SU-DHL-6 (cell line): Measurements from ENCODE around the gene PPP2R5C.

Source experiments
- H2AFZ ChIP-seq: fragments of 200-600 bp; sonication (generic); 2 replicates; pipeline ENCODE4 v1.6.1; 2014; ENCODE audit warnings: low read depth, mild to moderate bottlenecking, moderate library complexity, mixed read lengths, antibody characterized with exemption, low read length; ENCODE audit not compliant: severe bottlenecking
- H3F3A ChIP-seq: fragments of 200-600 bp; shearing (Covaris generic); 2 replicates; pipeline ENCODE4 v1.6.0; 2016; ENCODE audit warnings: antibody characterized with exemption, mild to moderate bottlenecking; ENCODE audit not compliant: insufficient read depth
- H3K27ac ChIP-seq: fragments of 200-600 bp; sonication (generic); 2 replicates; pipeline ENCODE4 v1.5.1; 2016; ENCODE audit warnings: low read depth, mild to moderate bottlenecking, low read length, moderate library complexity, mixed read lengths
- H3K27me3 ChIP-seq: fragments of 200-600 bp; sonication (generic), shearing (Covaris generic); 2 replicates; pipeline ENCODE4 v1.6.0; 2014; ENCODE audit warnings: mild to moderate bottlenecking, low read length
- H3K36me3 ChIP-seq: fragments of 200-600 bp; sonication (generic); 2 replicates; pipeline ENCODE4 v1.6.1; 2014; ENCODE audit warnings: mild to moderate bottlenecking, low read length, mixed read lengths
- H3K4me2 ChIP-seq: fragments of 300-600, 200-600 bp; shearing (Covaris generic), sonication (generic); 2 replicates; pipeline ENCODE4 v1.6.0; 2014; ENCODE audit warnings: low read length, low read depth, mild to moderate bottlenecking; ENCODE audit not compliant: poor library complexity, severe bottlenecking
- H3K4me3 ChIP-seq: fragments of 200-600 bp; sonication (generic); 2 replicates; pipeline ENCODE4 v1.5.1; 2014; ENCODE audit warnings: antibody characterized with exemption, low read length, mild to moderate bottlenecking, mixed read lengths; ENCODE audit not compliant: insufficient read depth, poor library complexity, severe bottlenecking
- H3K79me2 ChIP-seq: fragments of 200-600 bp; sonication (generic); 2 replicates; pipeline ENCODE4 v1.6.1; 2014; ENCODE audit warnings: mild to moderate bottlenecking, low read length, moderate library complexity; ENCODE audit not compliant: insufficient read depth
- H3K9ac ChIP-seq: fragments of 200-600 bp; sonication (generic); 2 replicates; pipeline ENCODE4 v1.7.0; 2014; ENCODE audit warnings: mild to moderate bottlenecking, low read length
- H3K9me2 ChIP-seq: fragments of 200-600 bp; sonication (generic); replicated peaks from 2 replicates; pipeline ENCODE4 v1.6.1; 2014; ENCODE audit warnings: low read length; ENCODE audit not compliant: insufficient read depth
- H3K9me3 ChIP-seq: fragments of 200-600 bp; sonication (generic); 2 replicates; pipeline ENCODE4 v1.6.1; 2014; ENCODE audit warnings: low read length, mixed read lengths; ENCODE audit not compliant: insufficient read depth
- H4K20me1 ChIP-seq: fragments of 200-600 bp; sonication (generic); 2 replicates; pipeline ENCODE4 v1.6.1; 2014; ENCODE audit warnings: low read depth, mild to moderate bottlenecking, antibody characterized with exemption, low read length, moderate library complexity, mixed read lengths
- CTCF ChIP-seq: fragments of 200-600 bp; sonication (generic); IDR thresholded peaks from one replicate; pipeline ENCODE4 v1.5.1; 2017; ENCODE audit warnings: antibody characterized with exemption, mild to moderate bottlenecking, low read length, moderate library complexity; ENCODE audit not compliant: insufficient read depth, poor library complexity, severe bottlenecking
- EZH2phosphoT487 ChIP-seq: fragments of 200-600 bp; sonication (generic), shearing (Covaris generic); conservative IDR thresholded peaks from 2 replicates; pipeline ENCODE4 v1.6.1; 2018; ENCODE audit warnings: mild to moderate bottlenecking, antibody characterized with exemption, low read length, moderate library complexity, mixed read lengths

PPP2R5C gene

DNA sequence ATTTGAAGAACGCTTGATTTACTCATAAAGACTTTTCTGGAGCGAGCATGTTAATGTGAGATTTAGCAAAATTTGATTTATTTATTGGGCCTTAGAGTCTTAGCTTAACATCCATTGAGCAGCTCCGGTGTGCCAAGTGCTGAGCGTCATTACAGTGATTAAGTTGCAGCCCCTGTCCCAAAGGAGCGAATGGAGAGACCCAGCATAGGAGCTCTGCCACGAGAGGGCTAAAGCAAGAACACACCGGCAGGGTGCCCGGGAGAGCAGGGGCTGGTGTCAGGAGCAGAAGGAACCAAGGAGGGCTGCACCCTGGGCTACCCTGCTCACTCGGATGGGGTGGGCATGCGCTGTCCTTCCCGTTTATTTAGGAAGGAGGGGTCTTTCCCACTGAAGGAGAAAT is 50.6 kb downstream of the PPP2R5C start:
- H4K20me1 ChIP-seq, result no peaks in the 10 kb centered on the region
- no peaks in the 10 kb centered on the region for H3K36me3 ChIP-seq
- no peaks in the 10 kb centered on the region for H3K9me3 ChIP-seq
- H2AFZ ChIP-seq, result no peak overlapping the region
- peak overlapping the region; percentile 81 for H3K4me2 ChIP-seq
- peaks cover 66% of the 10 kb centered on the region for H3K79me2 ChIP-seq
- peak overlapping the region; percentile 93 for H3K27ac ChIP-seq
- no peaks in the 10 kb centered on the region for H3K9me2 ChIP-seq
- TF ChIP-seq CTCF (no peak), EZH2phosphoT487 (no peak)
- peaks cover 57% of the 10 kb centered on the region; the same call in 1 of the 2 replicates for H3F3A ChIP-seq
- H3K9ac ChIP-seq, result peak overlapping the region; percentile 72
- peak overlapping the region; percentile 64 for H3K4me3 ChIP-seq
- no peaks in the 10 kb centered on the region for H3K27me3 ChIP-seq

GRCh38 chr14:101813171-101813759 is 51.8 kb downstream of the PPP2R5C start:
- H3K79me2 ChIP-seq, result peaks cover 78% of the 10 kb centered on the region
- H3K27ac ChIP-seq, result peak overlapping the region; percentile 93
- peak overlapping the region; percentile 72 for H3K9ac ChIP-seq

DNA sequence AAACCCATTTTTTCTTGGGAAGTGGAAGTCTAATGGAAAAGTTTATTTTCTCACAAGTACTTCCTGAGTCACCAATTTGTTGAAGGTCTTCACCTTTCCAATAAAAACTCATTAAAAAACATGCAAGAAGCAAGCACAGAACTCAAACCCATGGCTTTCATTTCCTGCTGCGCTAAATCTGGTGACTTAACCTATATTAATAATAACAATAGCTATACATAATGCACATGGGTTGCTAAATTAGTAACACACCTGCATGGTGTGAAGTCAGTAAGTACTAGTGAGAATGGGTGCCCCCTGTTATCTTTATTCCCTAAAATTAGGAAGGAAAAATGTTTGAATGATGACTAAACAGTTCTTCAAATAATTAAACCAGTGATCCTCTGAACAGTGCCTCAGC is 52.3 kb downstream of the PPP2R5C start:
- H3K27ac ChIP-seq, result peak overlapping the region; percentile 93
- peak overlapping the region; percentile 64 for H3K4me3 ChIP-seq
- H3K9me2 ChIP-seq, result no peaks in the 10 kb centered on the region
- peaks cover 67% of the 10 kb centered on the region; the same call in 1 of the 2 replicates for H3F3A ChIP-seq
- H3K9ac ChIP-seq, result peak overlapping the region; percentile 72
- H3K79me2 ChIP-seq, result peaks cover 83% of the 10 kb centered on the region
- no peaks in the 10 kb centered on the region for H4K20me1 ChIP-seq
- H3K9me3 ChIP-seq, result no peaks in the 10 kb centered on the region
- no peaks in the 10 kb centered on the region for H3K27me3 ChIP-seq
- H3K4me2 ChIP-seq, result peak overlapping the region; percentile 81
- no peaks in the 10 kb centered on the region for H3K36me3 ChIP-seq
- H2AFZ ChIP-seq, result no peak overlapping the region
- TF ChIP-seq EZH2phosphoT487 (no peak), CTCF (no peak)

More at GRCh38 chr14:101813171-101813759, 51.8 kb downstream of the PPP2R5C start:
- no peaks in the 10 kb centered on the region for H3K27me3 ChIP-seq
- H3K9me3 ChIP-seq, result no peaks in the 10 kb centered on the region
- no peaks in the 10 kb centered on the region for H3K36me3 ChIP-seq
- H2AFZ ChIP-seq, result no peak overlapping the region
- peak overlapping the region; percentile 64 for H3K4me3 ChIP-seq
- TF ChIP-seq CTCF, result no peak
- TF ChIP-seq EZH2phosphoT487, result no peak
- no peaks in the 10 kb centered on the region for H3K9me2 ChIP-seq
- no peaks in the 10 kb centered on the region for H4K20me1 ChIP-seq
- peaks cover 64% of the 10 kb centered on the region; the same call in 1 of the 2 replicates for H3F3A ChIP-seq
- peak overlapping the region; percentile 81 for H3K4me2 ChIP-seq
